HG02623 (cell line): ENCODE results near the gene ATP1A4.

ENCODE experiments used
- ATAC-seq: cut with Tn5 transposase; IDR thresholded peaks from one replicate; pipeline ENCODE4 v1.9.1; 2021; ENCODE audit warnings: moderate library complexity; ENCODE audit not compliant: unreplicated experiment

The ATP1A4 gene

GRCh38 chr1:160204526-160205241 lies 53.3 kb downstream of the ATP1A4 start:
- ATAC-seq: peak; percentile 50

GRCh38 chr1:160205242-160206035 lies 54.0 kb downstream of the ATP1A4 start, which contains the start of gene PEA15:
TSS of gene PEA15 (plus strand) at chr1:160205384. CDS start at chr1:160211545, 6,161 bp downstream.
- no peak for ATAC-seq

GRCh38 chr1:160206036-160206389 lies 54.6 kb downstream of the ATP1A4 start:
- no peak for ATAC-seq

- no peak for ATAC-seq
These were observed 55.2 kb downstream of the ATP1A4 start for GRCh38 chr1:160206421-160207117.

- no peak for ATAC-seq
These were observed 55.8 kb downstream of the ATP1A4 start for GRCh38 chr1:160207118-160207650.

- ATAC-seq: no peak
These were observed 56.6 kb downstream of the ATP1A4 start for GRCh38 chr1:160207771-160208556.

GRCh38 chr1:160208557-160209320 lies 57.3 kb downstream of the ATP1A4 start:
- no peak for ATAC-seq

- ATAC-seq: no peak
These were observed 58.1 kb downstream of the ATP1A4 start for GRCh38 chr1:160209321-160210046.

GRCh38 chr1:160210561-160210960 lies 59.2 kb downstream of the ATP1A4 start:
- no peak for ATAC-seq

- no peak for ATAC-seq
These were observed 59.8 kb downstream of the ATP1A4 start for GRCh38 chr1:160211046-160211790.

GRCh38 chr1:160214481-160215140 lies 63.2 kb downstream of the ATP1A4 start:
- no peak for ATAC-seq

- ATAC-seq: no peak
These were observed 64.9 kb downstream of the ATP1A4 start for GRCh38 chr1:160216301-160216700.

GRCh38 chr1:160217481-160218051 lies 66.2 kb downstream of the ATP1A4 start:
- ATAC-seq: no peak

- no peak for ATAC-seq
These were observed 67.9 kb downstream of the ATP1A4 start for GRCh38 chr1:160219062-160219929.

- ATAC-seq: no peak
These were observed 68.9 kb downstream of the ATP1A4 start for GRCh38 chr1:160220301-160220700.

GRCh38 chr1:160221089-160221488 lies 69.7 kb downstream of the ATP1A4 start:
- ATAC-seq: no peak

GRCh38 chr1:160222546-160222945 lies 71.1 kb downstream of the ATP1A4 start:
- no peak for ATAC-seq
